KOPT-K1 (cell line): ENCODE results near the gene IGFL4.

Experiments used
- H3K27ac ChIP-seq: fragments of 200-600 bp; sonication (generic); 2 replicates; pipeline ENCODE4 v1.5.1; 2016; ENCODE audit warnings: antibody characterized with exemption, mild to moderate bottlenecking, low read depth, low read length; ENCODE audit not compliant: poor library complexity, severe bottlenecking
- H3K36me3 ChIP-seq: fragments of 200-600 bp; sonication (generic); 2 replicates; pipeline ENCODE4 v1.5.1; 2017; ENCODE audit warnings: antibody characterized with exemption, mild to moderate bottlenecking, low read length, moderate library complexity; ENCODE audit not compliant: insufficient read depth
- H3K9me3 ChIP-seq: fragments of 200-600 bp; sonication (generic); 2 replicates; pipeline ENCODE4 v1.5.1; 2017; ENCODE audit warnings: antibody characterized with exemption, low read length, mild to moderate bottlenecking; ENCODE audit not compliant: insufficient read depth, poor library complexity, severe bottlenecking

The IGFL4 gene

DNA sequence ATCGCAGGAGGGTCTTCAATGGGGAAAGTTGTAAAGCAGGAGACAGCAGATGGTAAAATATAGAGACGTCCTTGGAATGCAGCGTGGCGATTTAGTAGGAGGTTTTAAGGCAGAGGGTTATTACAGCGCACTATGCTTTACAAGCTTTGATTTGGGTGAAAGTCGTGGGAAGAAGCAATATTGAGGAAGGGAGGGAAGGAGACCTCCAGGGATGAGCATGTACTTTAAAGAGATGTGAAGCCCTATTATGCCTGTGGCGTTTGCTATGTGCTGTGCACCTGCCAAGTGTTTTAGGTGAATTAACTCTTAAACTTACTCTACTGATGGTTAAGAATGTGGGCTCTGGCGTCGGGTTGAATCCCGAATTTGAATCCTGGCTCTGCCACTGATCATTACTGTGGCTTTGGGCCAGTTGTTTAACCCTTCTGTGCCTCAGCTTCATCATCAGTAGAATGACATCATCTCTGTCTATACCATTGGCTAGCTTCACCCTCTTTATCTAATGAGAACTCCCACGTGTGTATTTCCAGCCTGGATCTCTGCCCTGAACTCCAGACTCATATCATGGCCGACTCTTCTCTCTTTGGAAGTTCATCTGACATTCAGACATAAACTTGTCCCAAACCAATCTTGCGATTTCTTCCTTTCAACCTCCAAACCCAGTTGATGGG lies 45.0 kb downstream of the IGFL4 start:
- 0 out of 2 replicates have a peak, but pooled peaks cover 3% of the 10 kb centered on the region for H3K36me3 ChIP-seq
- H3K9me3 ChIP-seq = no peaks in the 10 kb centered on the region
- peak overlapping the region; percentile 84 for H3K27ac ChIP-seq

DNA sequence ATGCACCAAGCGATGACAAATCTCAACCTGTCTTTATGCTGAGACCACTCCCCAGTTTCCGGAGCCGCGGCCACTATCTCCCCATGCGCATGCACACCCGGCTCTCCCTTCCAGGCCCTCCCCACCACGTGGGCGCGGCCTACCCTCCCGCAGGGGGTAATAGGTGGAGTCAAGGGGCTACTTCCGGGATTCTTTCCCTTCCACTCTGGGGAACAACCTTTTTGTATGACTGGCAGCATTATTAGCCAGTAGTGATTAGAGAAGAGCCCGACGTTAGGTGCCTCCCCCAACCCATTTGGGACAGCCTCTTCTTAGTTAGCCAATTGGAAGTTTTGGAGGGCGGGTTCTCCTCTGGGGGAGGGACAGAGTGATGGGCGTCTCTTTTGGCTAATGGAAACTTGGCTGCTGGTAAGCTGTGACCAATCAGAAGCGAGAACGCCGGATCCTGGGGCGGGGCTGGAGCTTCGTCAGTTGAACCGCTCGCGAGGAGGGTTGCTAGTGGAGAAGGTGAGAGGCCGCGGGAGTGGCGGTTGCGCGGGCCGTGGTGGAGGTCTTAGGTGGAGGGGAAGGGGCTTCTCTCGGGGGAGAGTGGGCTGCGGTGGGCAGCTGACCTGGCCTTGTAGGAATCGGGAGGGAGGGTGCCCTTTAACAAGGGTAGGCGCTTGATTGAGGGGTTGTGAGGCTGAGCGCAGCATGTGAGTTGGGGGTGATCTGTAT lies 45.6 kb downstream of the IGFL4 start, which contains the start of gene CCDC61:
CCDC61 (plus strand) TSS at position 470 of the 717 bp plus-strand sequence. CDS start 7,552 bp downstream, outside the sequence.
- no peaks in the 10 kb centered on the region for H3K9me3 ChIP-seq
- H3K36me3 ChIP-seq = 0 out of 2 replicates have a peak, but pooled peaks cover 3% of the 10 kb centered on the region
- H3K27ac ChIP-seq = peak within 1 kb of the TSS; percentile 84

DNA sequence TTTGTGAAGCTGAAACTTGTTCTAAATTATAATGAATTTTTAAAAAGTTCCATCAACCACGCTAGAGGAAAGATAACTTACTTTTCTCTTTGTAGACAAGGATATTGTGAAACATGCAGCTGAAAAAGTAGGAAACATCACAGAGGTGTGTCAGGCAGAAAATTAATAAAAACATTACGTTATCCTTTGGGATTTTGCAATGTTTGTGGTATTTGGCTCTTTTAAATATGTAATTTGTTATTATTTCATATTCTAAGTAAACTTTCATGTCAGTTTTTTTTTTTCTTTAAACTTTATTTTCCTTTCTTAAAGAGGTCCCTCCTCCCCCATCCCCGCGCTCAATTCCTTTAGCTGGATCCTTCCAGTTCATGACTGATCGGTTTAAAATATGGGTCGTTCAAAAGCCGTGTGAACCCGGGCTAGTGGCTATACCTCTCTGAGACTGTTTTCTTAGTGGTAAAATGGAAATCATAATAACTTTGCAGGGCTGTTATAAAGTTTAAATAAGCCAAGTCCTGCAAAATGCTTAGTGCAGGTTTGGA lies 46.3 kb downstream of the IGFL4 start:
- Histone ChIP-seq H3K36me3 (0 out of 2 replicates have a peak, but pooled peaks cover 3% of the 10 kb centered on the region), H3K27ac (peak overlapping the region; percentile 49), H3K9me3 (no peaks in the 10 kb centered on the region)

DNA sequence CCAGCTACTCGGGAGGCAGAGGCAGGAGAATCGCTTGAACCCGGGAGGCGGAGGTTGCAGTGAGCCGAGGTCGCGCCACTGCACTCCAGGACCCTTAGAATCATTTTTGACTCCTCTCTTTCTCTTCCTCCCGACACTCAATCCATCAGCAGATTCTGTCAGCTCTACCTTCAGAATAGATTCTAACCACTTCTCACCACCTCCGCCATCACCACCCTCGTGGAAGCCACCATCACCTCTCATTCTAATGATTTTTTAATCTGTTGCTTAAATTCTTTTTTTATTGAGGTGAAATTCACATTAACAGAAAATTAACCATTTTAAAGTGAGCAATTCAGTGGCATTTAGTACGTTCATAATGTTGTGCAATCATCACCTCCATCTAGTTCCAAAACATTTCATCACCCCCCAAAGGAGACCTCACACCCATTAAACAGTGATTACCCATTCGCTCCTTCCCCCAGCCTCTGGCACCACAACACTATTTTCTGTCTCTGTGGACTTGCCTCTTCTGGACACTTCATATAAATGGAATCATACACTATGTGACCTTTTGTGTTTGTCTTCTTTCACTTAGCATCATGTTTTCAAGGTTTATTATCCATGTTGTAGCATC lies 50.6 kb downstream of the IGFL4 start:
- H3K27ac ChIP-seq = no peak overlapping the region
- no peaks in the 10 kb centered on the region for H3K36me3 ChIP-seq
- no peaks in the 10 kb centered on the region for H3K9me3 ChIP-seq
